Renal cortical epithelial cell (primary cell): ENCODE results near the gene XPC. TPM values are rescaled to one million over a fixed set of nuclear protein-coding genes. Genes with fewer than 3 reads are reported as not detected.

Experiments used
- DNase-seq: peaks from one replicate; pipeline ENCODE4 v3.0.0-alpha.2; 2011; ENCODE audit warnings: low read depth
- total RNA-seq: library from RNA; depleted of rRNA; stranded (reverse); fragments of >200 nt; gene quantifications from 2 replicates; pipeline ENCODE4 v1.2.3, GENCODE V29; 2014

XPC gene
- total RNA-seq, 1 donor from 2014 or later, result 135 TPM

DNA sequence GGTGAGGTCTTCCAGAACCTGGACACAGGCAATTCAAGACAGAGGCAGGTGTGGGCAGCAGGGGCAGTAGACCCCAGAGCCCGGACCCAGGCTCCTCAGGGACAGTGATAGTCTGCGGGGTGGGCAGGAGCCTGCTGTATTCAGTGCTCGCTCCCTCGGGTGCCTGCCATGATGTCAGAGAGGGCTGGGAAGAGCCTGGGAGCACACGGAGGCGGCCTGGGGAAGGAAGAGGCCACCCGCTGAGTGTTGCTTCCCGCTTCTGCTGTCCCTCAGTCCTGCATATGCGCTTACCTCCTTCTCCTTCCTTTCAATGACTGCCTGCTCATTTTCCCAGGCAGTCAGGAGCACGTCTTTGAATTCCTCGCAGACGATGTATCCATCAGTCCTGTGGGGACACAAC, 30.8 kb downstream of the XPC start:
- DNase-seq, result no peak

DNA sequence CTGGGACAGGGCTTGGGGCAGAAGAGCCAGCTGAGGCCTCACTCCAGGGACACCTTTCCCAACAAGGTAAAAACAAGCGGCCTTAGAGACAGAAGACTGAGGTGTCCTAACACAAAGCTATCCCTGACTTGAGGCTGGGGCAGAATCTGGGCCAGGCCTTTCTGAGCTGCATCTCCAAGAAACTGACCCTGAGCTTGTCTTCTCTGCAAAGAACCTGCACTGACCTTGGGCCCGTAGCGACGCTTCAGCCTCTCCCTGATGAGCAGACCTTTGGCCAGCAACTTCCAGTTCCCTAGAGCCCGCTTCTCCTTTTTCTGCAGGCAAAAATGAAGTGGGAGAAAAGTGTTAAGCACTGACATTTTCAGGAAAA, 31.4 kb downstream of the XPC start:
- no peak for DNase-seq

DNA sequence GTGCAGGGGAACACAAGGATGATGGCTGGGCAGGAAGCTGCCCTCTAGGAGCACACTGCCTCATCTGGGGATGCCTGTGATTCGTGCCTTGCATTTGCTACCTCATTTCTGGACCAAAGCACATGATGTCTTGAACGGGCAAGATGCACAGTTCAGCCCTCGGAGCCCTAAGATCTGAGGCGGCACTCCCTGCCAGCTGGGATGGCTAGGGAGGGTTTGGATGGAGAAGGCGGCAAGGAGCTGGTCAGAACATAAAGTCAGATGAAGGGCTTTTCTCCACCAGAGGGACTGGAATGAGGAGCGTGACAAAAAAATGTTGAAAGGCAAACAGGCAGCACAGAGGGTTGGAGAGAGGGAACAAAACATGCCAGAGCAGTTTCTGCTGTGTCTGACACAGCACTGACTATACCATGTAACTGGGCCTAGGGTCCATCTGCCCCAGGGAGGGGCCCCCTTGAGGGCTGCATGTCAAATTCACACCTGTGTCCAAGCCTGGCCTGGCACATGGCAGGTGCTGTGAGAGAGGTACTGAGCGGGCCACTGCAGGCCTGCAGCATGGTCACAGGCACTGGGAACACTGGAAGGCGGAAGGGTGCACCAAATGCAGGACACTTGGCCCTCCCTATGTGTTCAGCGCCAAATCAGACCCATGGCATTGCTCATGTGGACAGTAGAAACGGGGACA, 31.9 kb downstream of the XPC start:
- no peak for DNase-seq

GRCh38 chr3:14145670-14146380, 32.6 kb downstream of the XPC start:
- DNase-seq, result no peak

GRCh38 chr3:14145236-14145635, 33.2 kb downstream of the XPC start:
- peak; percentile 54 for DNase-seq

DNA sequence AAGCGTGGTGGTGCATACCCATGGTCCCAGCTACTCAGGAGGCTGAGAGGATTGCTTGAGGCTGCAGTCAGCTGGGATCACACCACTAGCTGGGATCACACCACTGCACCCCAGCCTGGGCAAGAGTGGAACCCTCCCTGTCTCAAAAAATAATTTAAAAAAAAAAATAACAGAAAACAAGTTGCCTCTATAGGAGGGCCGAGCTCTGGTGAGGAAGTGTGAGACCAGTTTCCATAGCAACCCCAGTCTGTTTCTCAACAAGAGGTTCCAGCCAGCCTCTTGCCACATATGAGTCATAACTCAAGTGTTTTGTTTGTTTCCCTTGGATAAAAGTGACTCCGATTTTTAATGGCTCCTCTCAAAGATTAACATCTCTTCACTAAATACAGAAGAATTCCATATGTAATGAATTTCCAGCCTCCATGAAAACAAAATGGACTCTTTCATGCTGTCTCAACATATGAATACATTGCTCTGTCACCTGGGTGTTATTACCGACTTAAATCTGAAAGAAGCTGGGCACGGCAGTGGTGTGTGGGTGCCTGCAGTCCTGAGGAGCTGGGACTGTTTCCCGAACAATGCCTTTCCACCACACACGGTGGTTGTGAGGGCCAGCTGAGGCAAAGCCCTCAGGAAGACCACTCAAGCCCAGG, 33.9 kb downstream of the XPC start:
- DNase-seq, result peak; percentile 100

DNA sequence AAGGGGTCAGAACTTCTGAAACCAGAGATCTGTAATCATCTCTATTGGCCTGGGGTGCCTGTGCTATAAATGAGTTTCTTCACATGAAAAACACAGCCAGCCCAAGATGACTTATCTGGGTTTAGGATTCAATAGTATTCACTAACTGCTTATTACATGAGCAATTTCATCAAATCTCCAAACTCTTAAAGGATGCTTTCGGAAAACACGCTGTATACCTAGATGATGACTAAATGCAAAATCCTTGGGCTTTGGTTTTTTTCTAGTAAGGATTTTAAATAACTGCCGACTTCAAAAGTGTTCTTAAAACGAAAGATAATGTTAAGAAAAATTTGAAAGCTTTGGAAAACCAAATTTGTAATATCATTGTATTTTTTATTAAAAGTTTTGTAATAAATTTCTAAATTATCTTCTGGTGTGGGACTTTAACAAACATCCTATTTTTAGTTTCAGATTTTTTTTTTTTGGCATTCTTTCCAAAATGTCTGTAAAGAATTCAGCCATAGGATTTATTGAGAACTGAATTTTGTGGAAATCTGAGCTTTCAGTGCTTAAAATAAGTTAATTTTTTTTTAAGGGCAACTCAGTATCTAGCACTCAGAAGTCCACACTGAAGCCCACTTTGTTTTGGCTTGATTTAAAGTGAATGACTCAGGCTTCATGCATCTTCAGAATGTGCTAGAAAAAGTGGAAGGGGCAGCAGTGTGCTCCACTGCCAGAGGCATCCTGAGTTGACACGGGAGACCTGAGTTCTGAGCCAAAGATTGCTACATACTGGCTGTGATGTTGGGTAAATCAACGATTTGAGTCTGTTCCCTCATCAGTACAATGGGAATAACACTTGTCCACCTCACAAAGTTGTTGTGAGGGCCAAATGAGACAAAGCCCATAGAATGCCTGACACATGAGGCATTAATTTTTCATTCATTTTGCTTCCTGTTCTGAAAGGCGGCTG, 34.9 kb downstream of the XPC start:
- DNase-seq, result peak; percentile 99

DNA sequence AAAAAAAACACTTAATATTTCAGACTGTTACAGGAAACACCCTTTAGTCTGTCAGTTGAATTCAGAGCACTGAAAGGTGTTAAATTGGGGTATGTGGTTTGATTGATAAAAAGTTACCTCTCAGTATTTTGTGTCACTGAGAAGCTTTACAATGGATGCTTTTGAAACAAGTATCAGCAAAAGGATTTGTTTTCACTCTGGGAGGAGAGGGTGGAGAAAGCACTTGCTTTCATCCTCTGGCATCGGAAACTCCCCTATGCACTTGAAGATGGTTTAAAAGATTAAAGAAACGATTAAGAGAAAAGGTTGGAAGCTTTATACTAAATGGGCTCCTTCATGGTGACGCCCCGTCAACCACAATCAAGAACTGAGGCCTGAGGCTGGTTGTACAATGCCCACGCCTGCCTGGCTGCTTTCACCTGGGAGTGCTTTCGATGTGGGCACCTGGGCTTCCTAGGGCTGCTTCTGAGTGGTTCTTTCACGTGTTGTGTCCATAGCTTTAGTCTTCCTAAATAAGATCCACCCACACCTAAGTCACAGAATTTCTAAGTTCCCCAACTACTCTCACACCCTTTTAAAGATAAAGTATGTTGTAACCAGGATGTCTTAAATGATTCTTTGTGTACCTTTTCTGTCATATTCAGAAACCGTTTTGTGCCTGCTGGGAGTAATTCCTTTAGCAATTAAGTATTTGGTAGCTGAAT, 35.7 kb downstream of the XPC start:
- no peak for DNase-seq

DNA sequence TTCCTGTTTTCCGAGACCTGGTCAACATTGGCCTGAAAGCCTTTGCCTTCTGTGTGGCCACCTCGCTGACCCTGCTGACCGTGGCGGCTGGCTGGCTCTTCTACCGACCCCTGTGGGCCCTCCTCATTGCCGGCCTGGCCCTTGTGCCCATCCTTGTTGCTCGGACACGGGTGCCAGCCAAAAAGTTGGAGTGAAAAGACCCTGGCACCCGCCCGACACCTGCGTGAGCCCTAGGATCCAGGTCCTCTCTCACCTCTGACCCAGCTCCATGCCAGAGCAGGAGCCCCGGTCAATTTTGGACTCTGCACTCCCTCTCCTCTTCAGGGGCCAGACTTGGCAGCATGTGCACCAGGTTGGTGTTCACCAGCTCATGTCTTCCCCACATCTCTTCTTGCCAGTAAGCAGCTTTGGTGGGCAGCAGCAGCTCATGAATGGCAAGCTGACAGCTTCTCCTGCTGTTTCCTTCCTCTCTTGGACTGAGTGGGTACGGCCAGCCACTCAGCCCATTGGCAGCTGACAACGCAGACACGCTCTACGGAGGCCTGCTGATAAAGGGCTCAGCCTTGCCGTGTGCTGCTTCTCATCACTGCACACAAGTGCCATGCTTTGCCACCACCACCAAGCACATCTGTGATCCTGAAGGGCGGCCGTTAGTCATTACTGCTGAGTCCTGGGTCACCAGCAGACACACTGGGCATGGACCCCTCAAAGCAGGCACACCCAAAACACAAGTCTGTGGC, 36.6 kb downstream of the XPC start:
- no peak for DNase-seq

GRCh38 chr3:14141144-14141543, 37.3 kb downstream of the XPC start:
- peak; percentile 51 for DNase-seq

DNA sequence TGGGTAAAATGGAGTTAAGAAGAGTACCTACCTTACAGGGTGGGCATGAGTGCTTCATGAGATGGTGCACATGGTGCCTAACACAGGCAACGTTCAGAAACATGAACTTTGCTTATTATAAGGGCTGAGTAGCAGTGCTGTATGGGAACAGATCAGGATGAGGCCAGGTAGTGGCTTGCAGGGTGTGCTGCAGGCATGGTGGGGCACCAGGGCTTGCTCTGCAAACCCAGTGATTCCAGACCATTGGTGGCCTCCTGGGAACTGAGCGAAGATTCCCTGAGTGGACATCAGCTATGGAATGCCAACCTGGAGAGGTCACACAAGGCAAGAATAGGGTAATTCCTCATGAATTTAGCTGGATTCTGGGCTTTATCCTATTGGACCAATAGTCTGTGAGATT, 37.7 kb downstream of the XPC start:
- DNase-seq, result no peak

- no peak for DNase-seq
Measured at GRCh38 chr3:14139771-14140170, 38.6 kb downstream of the XPC start.

- no peak for DNase-seq
Measured at GRCh38 chr3:14138878-14139655, 39.3 kb downstream of the XPC start.

DNA sequence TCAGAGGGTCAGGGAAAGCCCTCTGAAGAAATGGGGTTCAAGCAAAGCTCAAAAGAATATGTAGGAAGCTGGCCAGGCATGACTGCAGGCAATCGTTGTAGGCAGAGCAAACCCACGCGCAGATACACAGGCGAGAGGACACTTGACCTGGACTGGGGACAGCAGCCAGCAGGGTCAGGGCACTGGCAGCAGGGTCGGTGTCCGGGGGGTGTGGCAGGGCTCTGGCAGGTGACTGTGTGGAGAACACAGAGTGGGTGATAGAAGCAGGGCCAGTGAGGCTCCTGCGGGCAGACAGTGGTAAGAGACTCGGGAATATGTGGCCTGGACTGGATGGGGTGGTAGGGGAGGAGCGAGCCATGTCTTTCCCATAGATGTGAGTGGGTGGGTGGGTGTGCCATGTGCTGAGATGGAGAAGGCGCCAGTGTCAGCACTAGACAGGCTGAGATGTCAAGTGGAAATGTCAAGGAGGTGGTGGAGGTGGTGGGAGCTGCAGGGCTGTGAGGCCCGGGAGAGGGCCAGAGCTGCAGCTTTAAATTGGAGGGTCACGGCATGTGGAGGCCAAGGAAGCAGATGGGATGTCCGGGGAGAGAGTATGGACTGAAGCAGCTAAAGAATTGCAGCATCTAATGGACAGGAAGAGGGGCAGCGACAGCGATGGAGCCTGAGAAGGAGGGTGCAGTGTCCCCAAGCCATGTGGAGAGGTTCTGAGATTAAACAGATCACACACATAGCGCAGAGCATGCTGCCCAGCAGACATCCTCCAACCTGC, 40.1 kb downstream of the XPC start:
- no peak for DNase-seq

DNA sequence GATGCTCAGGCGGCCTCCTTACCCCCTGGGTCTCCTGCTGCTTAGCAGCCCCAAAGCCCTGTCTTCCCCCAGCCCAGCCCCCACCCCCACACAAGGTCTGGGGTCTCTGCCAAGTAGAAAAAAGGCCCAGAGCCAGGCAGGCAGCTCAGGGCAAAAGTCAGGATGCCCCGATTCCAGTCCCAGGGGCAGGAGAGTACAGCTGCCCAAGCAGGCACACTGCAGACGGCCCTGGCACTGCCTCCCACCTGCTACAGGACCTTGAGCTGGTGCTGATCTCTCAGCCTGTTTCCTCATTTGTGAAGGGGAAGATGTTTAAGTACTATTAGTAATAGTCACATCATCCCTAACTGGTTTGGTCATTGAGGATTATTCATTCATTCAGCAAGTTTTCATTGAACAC, 41.0 kb downstream of the XPC start:
- DNase-seq, result peak; percentile 31

- DNase-seq, result peak; percentile 30
Measured at GRCh38 chr3:14137004-14137403, 41.4 kb downstream of the XPC start.

DNA sequence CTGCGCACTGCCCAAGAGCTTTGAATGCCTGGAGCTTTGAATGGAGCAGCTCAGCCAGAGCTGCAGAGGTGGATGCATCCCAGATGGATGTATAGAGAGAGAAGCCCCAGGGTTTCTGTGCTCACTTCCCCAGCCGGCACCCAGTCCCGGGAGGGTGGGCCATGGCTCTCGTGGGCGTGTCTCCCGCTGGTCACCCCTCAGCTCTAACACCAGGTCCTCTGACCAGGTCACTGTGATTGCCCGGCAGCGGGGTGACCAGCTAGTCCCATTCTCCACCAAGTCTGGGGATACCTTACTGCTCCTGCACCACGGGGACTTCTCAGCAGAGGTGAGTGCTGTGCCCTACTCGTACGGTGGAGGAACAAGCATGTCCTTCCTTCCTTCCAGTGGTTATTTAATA, 42.8 kb downstream of the XPC start:
- no peak for DNase-seq

- DNase-seq, result no peak
Measured at GRCh38 chr3:14134291-14134690, 44.1 kb downstream of the XPC start.

GRCh38 chr3:14133876-14134275, 44.5 kb downstream of the XPC start:
- DNase-seq, result no peak
